Activated CD4-positive, alpha-beta T cell treated with anti-CD3 and anti-CD28 coated beads for 48 hours (primary cell): ENCODE measurements around the gene ANKIB1.
"Not testable (repeated sequence)": the region's sequence is repeated elsewhere in the genome, so short reads cannot be mapped to it uniquely, and the experiment has no call there.

ENCODE experiments used
- DNase-seq: peaks from one replicate; pipeline ENCODE4 v3.0.0-alpha.2; 2020

ANKIB1 gene

GRCh38 chr7:92410162-92410561 is 164.4 kb downstream of the ANKIB1 start:
- not testable (repeated sequence) for DNase-seq

- DNase-seq, result no peak
Observed at GRCh38 chr7:92412745-92413144, 167.0 kb downstream of the ANKIB1 start.

DNA sequence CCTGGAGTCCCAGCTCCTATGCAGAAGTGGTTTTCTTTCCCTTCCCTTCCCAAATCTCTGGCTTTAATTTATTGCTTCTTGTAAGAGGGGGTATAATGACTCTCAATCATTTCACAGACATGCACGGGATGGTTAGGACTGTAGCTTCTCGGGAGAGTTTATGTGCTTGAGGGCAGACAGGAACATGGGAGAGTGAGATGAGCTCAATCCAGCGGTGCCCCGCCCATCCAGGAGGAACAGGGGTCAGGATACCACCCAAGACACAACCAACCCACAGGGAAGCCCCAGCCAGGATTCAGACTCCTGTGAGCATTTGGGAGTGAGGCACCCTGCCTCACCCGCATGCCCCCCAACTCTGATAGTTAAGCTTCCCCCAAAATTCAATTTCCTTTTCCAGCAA is 167.8 kb downstream of the ANKIB1 start:
- no peak for DNase-seq

GRCh38 chr7:92415225-92415624 is 169.5 kb downstream of the ANKIB1 start:
- no peak for DNase-seq

DNA sequence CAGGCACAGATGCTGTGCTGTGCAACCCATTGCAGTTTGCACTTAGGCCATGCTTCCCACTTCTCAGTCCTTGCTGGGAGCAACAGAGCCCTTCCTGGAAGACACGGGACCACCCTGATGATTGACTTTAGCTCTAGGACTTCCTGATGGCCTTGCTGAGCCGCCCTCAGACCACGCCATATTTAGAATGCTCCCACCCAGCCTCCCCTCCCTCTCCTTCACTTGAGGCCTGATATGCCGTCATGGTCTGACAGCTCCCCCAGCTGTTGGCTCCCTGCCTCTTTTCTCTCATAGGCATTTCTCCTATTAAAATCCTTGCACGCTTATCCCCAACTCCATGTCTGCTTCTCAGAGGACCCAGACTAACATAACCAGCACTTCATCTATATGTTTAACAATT is 172.1 kb downstream of the ANKIB1 start:
- DNase-seq, result no peak

GRCh38 chr7:92421676-92422435 is 176.1 kb downstream of the ANKIB1 start:
- DNase-seq, result no peak

DNA sequence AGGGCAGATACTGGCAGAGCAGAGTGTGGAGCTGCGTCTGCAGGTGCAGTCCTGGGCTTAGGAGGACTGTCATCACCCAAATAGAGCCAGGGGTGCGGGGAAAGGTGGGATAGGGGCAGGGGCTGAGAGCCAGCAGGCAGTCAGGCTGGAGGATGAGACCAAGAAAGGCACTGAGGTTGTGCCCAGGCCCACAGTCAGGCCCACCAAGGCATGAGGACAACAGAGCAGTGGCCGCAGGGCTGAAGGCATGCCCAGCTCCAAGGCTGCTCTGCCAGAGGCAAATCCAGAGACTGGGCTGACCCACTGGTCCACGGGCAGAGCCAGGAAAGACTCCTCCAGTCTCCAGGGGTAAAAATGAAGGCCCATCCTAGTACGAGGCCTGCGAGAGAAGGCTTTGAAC is 177.2 kb downstream of the ANKIB1 start:
- no peak for DNase-seq

DNA sequence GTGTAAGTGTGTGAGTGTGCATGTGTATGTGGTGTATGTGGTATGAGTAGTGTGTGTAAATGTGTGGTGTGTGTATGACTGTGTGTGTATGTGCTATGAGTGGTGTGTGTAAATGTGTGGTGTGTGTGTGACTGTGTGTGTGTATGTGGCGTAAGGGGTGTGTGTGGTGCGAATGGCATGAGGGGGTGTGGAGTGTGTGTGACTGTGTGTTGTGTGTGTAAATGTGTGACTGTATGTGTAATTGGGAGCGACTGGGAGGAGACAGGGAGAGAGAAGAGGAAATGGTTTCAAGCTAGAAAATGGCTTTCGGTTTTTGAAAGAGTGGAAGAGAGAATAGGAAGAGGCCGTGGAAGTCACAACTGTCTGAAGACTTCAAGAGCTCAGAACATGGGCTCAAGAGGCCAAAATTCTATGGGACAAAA is 177.9 kb downstream of the ANKIB1 start:
- DNase-seq, result no peak

DNA sequence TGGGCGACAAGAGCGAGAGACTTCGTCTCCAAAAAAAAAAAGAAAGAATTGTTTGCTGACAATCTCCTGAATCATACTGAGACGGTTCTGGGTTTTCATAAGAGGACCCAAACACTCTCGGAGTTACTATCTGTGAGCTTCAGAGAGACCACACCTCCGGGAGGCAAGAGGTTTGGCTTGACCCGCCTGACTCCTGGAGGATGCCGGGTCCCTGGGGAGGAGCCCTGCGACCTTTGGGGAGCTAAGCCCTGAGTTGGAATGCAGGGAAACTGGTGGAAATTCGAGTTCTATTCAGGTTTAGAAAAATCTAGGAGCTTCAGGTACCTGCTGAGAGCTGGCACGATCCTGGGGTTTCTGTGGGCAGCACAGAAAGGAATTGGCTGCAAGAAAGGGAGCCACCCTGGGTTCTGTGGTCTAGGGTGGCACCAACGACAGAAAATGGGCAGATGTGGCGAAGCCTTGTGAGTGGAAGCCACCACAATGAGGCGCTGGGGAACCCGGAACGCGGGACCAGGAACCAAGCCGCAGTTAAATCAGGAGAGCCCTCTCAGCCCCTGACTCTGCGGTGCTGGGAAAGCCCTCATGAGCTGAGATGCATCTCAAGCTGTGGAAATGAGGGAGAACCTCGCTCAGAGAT is 179.7 kb downstream of the ANKIB1 start:
- no peak for DNase-seq

DNA sequence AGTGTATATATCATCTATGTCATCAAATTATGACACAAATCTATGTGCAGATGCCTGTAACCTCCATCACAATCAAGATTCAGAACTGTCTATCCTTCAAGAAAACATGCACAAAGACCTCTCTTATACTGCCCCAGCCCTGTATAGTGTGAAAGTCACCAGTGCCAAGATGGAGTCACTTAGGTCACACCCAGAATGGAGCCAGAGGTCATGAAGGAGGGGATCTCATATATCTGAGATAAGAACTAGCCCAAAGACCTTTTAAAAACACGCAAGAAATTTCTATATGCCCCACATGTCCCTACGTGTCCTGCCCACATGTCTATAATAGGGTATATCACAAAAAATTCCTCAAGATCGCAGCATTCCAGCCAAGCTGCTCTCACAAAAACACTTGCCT is 181.4 kb downstream of the ANKIB1 start:
- no peak for DNase-seq

DNA sequence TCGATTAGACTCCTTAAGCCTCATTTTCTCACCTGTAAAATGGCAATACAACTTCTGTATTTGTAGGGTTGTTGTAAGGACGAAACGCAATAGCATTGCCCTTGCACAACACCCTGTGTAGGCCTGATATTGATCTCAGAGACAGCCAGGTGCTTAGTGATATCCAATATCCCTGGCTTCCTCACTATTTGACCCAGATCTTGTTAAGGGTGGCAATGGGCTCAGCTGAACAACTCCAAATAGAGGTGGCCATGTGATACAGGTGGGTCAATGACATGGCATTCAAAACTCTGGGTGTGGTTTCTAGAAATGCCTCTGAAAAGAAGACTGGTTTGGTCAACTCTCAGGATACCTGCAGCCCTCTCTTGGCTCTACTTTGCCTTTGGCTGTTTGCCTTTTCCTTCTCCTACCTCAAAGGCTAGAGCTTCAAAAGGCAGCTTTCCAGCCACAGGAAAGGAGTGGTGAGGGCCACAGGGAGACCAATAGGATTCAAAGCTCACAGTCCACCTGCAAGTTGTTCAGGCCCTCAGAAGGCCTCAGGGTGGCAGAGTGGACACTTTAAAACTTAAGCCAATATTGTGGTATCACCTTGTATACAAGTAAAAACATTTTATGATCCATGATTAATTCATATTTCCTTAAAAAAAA is 186.6 kb downstream of the ANKIB1 start:
- no peak for DNase-seq

GRCh38 chr7:92433019-92433418 is 187.2 kb downstream of the ANKIB1 start:
- DNase-seq, result no peak

DNA sequence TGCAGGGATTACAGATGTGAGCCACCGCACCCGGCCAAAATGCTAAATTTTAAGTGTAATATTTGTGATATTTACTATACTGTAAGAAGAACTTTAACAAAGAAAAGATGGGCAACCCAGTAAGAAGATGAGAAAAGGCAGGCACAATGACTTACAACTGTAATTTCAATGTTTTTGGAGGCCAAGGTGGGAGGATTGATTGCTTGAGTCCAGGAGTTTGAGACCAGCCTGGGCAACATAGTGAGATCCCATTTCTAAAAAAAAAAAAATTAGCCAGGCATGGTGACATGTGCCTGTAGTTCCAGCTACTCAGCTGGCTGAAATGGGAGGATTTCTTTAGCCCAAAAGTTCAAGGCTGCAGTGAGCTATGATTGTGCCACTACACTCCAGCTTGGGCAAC is 189.8 kb downstream of the ANKIB1 start:
- DNase-seq, result no peak

GRCh38 chr7:92436612-92437445 is 191.1 kb downstream of the ANKIB1 start:
- DNase-seq, result no peak

DNA sequence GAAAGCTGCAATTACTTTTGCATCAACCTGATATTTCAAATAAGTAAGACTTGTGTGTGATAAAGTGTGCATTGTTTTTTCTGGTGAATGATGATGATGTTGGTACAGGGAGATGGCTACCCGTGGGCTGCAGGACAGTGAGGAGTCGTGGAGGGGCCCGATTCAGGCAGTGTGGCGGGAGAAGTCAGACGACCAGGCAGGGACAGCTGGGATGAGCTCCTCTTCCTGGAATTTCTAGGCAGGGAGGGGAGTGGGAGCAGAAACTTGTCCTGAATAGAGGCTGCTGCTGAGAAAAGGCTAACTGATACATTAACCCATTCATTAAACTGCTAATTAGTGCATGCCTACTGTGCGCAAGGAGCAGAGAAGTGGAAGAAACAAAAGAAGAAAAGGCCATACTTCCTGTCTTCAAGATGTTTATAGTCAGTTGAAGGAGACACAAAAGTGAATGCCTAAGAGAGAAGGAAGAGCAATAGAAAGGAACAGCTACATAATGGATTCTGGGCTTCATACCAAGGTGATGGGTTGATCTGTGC is 192.2 kb downstream of the ANKIB1 start:
- no peak for DNase-seq

- DNase-seq, result not testable (repeated sequence)
Observed at GRCh38 chr7:92442720-92443119, 196.9 kb downstream of the ANKIB1 start.

- DNase-seq, result no peak
Observed at GRCh38 chr7:92446869-92447344, 201.1 kb downstream of the ANKIB1 start.

GRCh38 chr7:92447345-92448204 is 201.8 kb downstream of the ANKIB1 start, which contains the start of gene GATAD1:
Gene GATAD1, plus strand, starts transcription at chr7:92447482. Its CDS starts 248 bp downstream, at chr7:92447730.
- peak; percentile 87 for DNase-seq

DNA sequence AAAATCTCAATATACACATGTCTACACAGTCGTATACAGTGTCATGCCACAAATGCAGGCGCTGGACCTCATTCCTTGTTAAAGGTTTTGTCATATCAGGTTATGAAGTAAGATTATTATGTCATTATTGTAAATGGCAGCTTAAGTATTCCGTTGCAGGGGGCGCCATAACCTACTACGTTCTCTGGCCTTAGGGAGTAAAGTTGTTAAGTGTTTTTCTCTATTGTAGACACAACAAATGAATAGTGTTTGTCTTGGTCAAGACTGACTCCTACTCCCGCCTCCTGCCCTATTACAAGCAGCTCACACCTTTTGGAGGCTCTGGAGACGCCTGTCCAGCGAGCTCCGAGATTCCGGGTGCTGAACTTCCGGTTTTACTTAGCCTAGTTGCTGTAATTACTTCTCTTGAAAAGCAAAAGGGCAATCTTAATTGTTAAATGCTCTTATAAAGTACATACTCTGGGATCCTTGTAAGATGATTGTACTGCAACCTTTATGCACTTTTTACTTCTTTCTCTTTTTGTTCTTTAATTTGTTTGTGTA is 202.5 kb downstream of the ANKIB1 start:
- DNase-seq, result peak; percentile 51
